ENCODE results near the gene FYB1.

DNA sequence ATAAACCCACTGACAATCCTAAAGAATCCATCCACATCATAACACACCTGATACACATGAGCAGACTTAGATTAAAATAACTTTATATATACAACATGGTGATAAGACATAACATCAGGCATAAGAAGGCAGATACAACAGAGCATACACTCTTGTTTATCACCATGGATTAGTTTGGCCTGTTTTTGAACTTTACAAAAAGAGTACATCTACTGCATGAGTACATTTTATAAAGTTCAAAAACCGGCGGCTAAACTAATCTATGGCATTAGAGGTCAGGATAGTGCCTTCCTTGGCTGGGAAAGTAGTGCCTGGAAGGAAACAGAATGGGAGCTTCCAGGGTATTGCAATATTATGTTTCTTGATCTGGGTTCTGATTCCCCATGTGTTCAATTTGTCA lies 160.3 kb downstream of the FYB1 start:
- TF ChIP-seq, protein P1, sequence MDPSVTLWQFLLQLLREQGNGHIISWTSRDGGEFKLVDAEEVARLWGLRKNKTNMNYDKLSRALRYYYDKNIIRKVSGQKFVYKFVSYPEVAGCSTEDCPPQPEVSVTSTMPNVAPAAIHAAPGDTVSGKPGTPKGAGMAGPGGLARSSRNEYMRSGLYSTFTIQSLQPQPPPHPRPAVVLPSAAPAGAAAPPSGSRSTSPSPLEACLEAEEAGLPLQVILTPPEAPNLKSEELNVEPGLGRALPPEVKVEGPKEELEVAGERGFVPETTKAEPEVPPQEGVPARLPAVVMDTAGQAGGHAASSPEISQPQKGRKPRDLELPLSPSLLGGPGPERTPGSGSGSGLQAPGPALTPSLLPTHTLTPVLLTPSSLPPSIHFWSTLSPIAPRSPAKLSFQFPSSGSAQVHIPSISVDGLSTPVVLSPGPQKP (IDR thresholded peaks at IDR 0.05; ENCODE audit: borderline replicate concordance, low read depth, low read length) = no peak
- TF ChIP-seq, protein P2, sequence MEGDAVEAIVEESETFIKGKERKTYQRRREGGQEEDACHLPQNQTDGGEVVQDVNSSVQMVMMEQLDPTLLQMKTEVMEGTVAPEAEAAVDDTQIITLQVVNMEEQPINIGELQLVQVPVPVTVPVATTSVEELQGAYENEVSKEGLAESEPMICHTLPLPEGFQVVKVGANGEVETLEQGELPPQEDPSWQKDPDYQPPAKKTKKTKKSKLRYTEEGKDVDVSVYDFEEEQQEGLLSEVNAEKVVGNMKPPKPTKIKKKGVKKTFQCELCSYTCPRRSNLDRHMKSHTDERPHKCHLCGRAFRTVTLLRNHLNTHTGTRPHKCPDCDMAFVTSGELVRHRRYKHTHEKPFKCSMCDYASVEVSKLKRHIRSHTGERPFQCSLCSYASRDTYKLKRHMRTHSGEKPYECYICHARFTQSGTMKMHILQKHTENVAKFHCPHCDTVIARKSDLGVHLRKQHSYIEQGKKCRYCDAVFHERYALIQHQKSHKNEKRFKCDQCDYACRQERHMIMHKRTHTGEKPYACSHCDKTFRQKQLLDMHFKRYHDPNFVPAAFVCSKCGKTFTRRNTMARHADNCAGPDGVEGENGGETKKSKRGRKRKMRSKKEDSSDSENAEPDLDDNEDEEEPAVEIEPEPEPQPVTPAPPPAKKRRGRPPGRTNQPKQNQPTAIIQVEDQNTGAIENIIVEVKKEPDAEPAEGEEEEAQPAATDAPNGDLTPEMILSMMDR (conservative IDR thresholded peaks at IDR 0.05; ENCODE audit: low read depth, low read length) = no peak
- TF ChIP-seq RFX5 (IDR thresholded peaks at IDR 0.05; ENCODE audit: low read depth, low read length) (no peak), CEBPB (IDR thresholded peaks at IDR 0.05; ENCODE audit: low read depth, low read length) (no peak), POLR2A (IDR thresholded peaks at IDR 0.05; ENCODE audit: low read depth, low read length) (no peak), MXI1 (IDR thresholded peaks at IDR 0.05; ENCODE audit: borderline replicate concordance, low read depth, low read length) (no peak)
